ENCODE measurements around the gene LGR5.
"Not testable (repeated sequence)": the region's sequence is repeated elsewhere in the genome, so short reads cannot be mapped to it uniquely, and the experiment has no call there.

LGR5 gene

DNA sequence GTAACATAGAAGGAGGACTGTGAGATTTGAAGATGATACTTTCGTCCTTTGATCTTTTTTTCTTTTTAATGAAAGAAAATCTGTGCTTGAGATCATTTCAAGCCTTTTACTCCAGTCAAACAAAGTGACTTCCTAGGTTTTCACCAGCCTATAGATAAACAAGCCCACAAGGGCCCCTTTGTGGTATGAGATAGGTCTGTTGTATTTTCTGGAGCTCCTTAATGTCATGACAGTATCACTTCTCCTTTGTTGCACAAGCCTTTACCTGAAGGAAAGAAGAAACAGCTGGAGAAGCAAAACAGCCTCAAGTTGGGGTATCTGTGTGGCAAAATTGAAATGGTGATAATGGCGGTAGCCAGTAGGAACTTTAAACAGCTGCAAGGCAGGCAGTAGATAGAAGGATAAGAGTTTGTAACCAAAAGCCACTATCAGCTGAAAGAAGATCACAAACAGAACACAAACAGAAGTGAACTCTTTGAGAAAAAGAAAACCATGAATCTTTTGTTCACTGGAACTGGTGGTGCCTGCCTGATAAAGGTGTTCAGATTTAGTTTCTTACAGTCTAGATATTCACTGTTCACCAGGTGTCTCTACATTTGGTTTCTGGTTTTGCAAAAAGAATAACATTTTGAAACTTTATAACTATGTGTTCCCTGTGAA is 96.8 kb downstream of the LGR5 start:
- H3K36me3 ChIP-seq, result no peaks in the 10 kb centered on the region
- no peak overlapping the region for H3K4me2 ChIP-seq
- no peaks in the 10 kb centered on the region for H3K4me1 ChIP-seq
- H3K4me3 ChIP-seq, result no peak overlapping the region
- no peak overlapping the region for H3K9ac ChIP-seq
- no peaks in the 10 kb centered on the region for H3K9me3 ChIP-seq
- H3K27ac ChIP-seq, result no peak overlapping the region
- no peak for TF ChIP-seq Cebpa-rat (IDR thresholded peaks at IDR 0.05)
- H3K27me3 ChIP-seq, result no peaks in the 10 kb centered on the region
- H4K20me1 ChIP-seq, result no peaks in the 10 kb centered on the region

DNA sequence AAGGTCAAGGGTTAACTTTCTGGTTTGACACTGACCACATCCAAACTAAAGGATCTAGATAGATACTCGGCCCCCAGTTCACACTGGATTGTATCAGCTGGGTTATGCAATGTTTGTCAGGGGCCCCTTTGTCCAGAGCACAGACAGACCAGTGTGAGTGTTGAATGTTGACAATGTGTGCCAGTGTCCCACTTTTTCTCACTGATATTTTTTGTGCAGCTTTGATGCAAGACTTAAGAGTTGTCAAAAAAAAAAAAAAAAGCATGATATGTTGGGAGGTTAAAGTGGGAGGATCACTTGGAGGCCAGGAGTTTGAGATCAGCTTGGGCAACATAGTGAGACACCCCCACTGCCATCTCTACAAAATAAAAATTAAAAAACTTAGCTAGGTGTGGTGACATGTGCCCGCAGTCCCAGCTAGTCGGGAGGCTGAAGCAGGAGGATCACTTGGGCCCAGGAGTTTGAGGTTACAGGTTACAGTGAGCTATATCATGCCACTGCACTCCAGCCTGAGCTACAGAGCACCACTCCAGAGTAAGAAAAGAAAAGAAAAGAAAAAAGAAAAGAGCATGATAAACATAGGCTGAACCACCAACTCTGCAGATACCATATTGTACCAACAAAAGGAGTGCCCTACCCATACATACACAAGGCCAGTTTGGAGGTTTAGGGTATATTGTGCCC is 97.5 kb downstream of the LGR5 start:
- Histone ChIP-seq H3K9ac (no peak overlapping the region), H4K20me1 (no peaks in the 10 kb centered on the region), H3K36me3 (no peaks in the 10 kb centered on the region), H3K4me3 (no peak overlapping the region), H3K27me3 (no peaks in the 10 kb centered on the region), H3K27ac (no peak overlapping the region), H3K9me3 (no peaks in the 10 kb centered on the region), H3K4me2 (no peak overlapping the region), H3K4me1 (no peaks in the 10 kb centered on the region)
- no peak for TF ChIP-seq Cebpa-rat (IDR thresholded peaks at IDR 0.05)

DNA sequence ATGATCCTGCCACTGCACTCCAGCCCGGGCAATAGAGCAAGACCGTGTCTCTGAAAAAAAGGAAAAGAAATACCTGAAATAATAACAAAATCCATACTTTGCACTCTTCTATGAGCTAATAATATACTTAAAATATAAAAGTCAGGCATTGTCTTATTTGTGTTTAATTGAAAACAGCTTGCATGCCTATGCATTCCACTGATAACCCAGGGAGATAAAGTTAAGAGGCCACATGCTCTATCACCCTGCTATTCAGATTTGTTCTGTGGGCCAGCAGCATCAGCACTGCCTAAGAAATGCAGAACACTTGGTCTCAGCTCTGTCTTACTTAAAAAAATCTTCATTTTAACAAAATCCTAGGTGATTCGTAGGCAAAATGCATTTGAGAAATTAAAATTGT is 99.2 kb downstream of the LGR5 start:
- no peak for TF ChIP-seq Cebpa-rat (IDR thresholded peaks at IDR 0.05)
- Histone ChIP-seq H3K27ac (no peak overlapping the region), H4K20me1 (no peaks in the 10 kb centered on the region), H3K4me3 (no peak overlapping the region), H3K4me1 (no peaks in the 10 kb centered on the region), H3K9me3 (no peaks in the 10 kb centered on the region), H3K27me3 (no peaks in the 10 kb centered on the region), H3K36me3 (no peaks in the 10 kb centered on the region), H3K9ac (no peak overlapping the region), H3K4me2 (no peak overlapping the region)

DNA sequence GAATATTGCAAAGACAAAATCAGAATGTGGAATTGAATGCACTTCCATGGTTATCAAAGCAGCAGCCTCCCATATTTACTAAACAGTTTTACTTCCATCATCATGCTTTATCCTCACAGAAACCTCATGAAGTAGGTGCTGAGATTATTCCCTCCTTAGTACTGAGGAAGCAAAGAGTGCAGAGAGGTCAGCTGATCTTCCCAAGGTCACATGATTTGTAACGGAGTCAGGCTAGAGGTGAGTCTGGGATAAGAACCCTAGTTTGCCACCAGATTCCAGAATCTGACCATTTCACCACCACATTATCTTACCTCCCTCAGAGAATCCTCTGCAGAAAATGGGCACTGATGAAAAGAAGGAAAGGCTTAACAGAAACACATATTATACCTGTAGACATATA is 102.0 kb downstream of the LGR5 start:
- Histone ChIP-seq H4K20me1 (no peaks in the 10 kb centered on the region), H3K9ac (no peak overlapping the region), H3K4me2 (no peak overlapping the region), H3K36me3 (no peaks in the 10 kb centered on the region), H3K27me3 (no peaks in the 10 kb centered on the region), H3K27ac (no peak overlapping the region), H3K4me1 (no peaks in the 10 kb centered on the region), H3K4me3 (no peak overlapping the region), H3K9me3 (no peaks in the 10 kb centered on the region)
- no peak for TF ChIP-seq Cebpa-rat (IDR thresholded peaks at IDR 0.05)

DNA sequence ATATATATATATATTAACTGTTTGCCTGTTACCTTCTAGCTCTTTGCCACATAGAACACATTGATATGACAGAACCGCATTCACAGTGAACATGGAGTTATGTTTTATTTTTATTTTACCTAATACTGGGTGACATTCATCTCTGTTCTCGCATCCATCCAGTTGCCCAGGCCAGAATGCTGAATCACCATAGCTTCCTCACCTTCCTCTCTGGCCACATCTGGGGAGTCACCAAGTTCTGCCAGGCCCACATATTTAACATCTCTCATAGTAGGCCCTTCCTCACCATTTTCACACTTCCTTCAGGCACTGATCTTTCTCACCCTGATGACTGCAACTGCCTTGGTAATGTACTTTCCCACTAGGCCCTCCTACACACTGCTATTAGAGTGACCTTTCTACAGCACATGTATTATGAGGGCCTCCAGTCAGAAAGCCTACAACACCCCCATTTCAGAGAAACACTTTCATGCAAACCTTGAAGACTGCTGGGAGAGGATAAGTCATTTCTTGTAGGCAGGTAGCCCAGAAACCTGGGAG is 106.8 kb downstream of the LGR5 start:
- H3K9ac ChIP-seq, result no peak overlapping the region
- H3K27me3 ChIP-seq, result no peaks in the 10 kb centered on the region
- H4K20me1 ChIP-seq, result no peaks in the 10 kb centered on the region
- H3K4me3 ChIP-seq, result no peak overlapping the region
- no peaks in the 10 kb centered on the region for H3K4me1 ChIP-seq
- no peaks in the 10 kb centered on the region for H3K36me3 ChIP-seq
- no peaks in the 10 kb centered on the region for H3K9me3 ChIP-seq
- no peak overlapping the region for H3K27ac ChIP-seq
- H3K4me2 ChIP-seq, result no peak overlapping the region
- TF ChIP-seq Cebpa-rat (IDR thresholded peaks at IDR 0.05), result no peak

DNA sequence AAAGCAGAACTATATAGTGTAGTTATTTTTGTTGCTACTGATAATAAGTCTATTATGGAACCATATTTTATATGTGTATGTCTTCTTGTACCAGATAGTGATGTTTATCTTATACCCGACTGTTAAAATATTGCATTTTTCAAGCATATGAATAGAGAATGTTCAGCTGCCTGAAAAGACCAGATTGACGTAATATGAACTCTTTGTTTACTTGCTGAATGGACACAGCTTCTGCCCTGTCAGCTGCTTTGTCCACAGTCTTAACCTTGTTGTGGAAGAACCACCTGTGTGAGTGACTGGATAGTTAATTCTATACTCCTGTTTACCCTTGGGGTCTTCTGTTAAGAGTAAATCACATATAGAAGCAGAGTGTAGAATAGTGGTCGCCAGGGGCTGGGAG is 109.3 kb downstream of the LGR5 start:
- Histone ChIP-seq H3K27ac (no peak overlapping the region), H3K4me3 (no peak overlapping the region), H3K27me3 (no peaks in the 10 kb centered on the region), H3K9ac (no peak overlapping the region), H4K20me1 (no peaks in the 10 kb centered on the region), H3K36me3 (no peaks in the 10 kb centered on the region), H3K4me1 (no peaks in the 10 kb centered on the region), H3K9me3 (no peaks in the 10 kb centered on the region), H3K4me2 (no peak overlapping the region)
- no peak for TF ChIP-seq Cebpa-rat (IDR thresholded peaks at IDR 0.05)

DNA sequence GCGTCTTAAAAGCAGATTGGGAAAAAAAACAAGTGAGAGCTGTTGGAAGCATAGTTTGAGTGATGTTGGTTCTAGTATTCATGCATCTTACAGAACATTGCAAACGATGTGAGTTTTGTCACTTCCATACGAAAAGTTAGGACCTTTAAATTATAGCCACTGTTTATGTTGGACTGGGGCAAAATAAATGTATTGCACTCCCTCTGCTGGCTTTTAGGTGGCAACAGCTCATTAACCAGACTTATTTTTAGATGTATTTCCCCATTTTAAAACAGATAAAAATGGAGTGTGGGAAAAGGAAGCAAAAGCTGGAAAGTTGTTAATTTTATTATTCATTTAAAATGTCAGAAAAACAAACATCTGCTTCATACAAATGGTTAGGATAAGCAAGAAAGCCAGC is 111.9 kb downstream of the LGR5 start:
- H3K9me3 ChIP-seq, result no peaks in the 10 kb centered on the region
- no peak for TF ChIP-seq Cebpa-rat (IDR thresholded peaks at IDR 0.05)
- H3K4me1 ChIP-seq, result no peaks in the 10 kb centered on the region
- no peak overlapping the region for H3K9ac ChIP-seq
- H4K20me1 ChIP-seq, result no peaks in the 10 kb centered on the region
- H3K27ac ChIP-seq, result no peak overlapping the region
- H3K4me3 ChIP-seq, result no peak overlapping the region
- no peak overlapping the region for H3K4me2 ChIP-seq
- no peaks in the 10 kb centered on the region for H3K27me3 ChIP-seq
- H3K36me3 ChIP-seq, result no peaks in the 10 kb centered on the region

DNA sequence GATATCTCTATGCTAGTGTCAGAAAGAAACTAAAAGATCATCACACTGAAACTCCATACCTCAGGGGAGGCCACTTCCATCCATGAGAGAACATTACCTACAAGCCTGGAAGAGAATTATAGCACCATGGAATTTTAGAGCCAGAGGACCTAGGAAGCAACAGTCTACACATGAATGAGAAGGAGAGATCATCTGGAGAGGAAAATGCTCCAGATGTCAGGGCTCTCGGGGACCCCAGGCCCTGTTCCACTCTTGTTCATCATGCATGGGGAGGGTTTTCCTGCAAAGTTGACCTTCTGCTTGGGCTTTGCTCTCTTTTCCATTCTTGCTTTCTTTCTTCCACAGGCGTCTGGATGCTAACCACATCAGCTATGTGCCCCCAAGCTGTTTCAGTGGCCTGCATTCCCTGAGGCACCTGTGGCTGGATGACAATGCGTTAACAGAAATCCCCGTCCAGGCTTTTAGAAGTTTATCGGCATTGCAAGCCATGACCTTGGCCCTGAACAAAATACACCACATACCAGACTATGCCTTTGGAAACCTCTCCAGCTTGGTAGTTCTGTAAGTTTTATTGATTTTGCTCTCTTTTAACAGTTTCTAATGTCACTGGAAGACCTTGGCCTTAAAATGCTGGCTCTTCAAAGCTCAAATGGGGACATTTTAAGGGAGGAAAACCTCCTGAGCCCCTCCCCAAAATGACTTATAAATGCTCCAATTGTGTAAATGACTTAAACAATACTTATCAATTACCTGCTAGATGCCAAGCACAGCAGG is 113.3 kb downstream of the LGR5 start:
- TF ChIP-seq Cebpa-rat (IDR thresholded peaks at IDR 0.05), result no peak
- H3K9me3 ChIP-seq, result no peaks in the 10 kb centered on the region
- no peak overlapping the region for H3K4me2 ChIP-seq
- no peaks in the 10 kb centered on the region for H4K20me1 ChIP-seq
- no peak overlapping the region for H3K9ac ChIP-seq
- H3K4me1 ChIP-seq, result no peaks in the 10 kb centered on the region
- H3K27me3 ChIP-seq, result no peaks in the 10 kb centered on the region
- H3K36me3 ChIP-seq, result no peaks in the 10 kb centered on the region
- H3K4me3 ChIP-seq, result no peak overlapping the region
- no peak overlapping the region for H3K27ac ChIP-seq

DNA sequence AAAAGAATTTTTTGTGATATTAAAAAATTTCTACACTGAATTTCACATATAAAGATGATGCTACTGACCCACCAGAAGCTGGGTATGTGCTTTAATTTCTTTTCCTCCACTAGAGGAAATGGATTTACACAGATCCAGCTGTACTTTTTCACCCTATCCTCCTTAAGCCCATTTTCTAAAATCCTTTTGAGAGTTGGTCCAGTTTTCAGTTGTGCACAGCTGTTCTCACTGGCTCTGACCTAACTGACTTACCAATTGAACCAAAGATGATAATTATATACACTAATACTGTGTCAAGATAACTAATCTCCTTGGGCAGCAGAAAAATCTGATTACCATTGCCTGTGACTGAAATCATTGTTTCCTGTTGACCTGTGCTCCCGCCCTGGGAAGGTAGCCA is 115.6 kb downstream of the LGR5 start:
- no peak overlapping the region for H3K9ac ChIP-seq
- no peak overlapping the region for H3K27ac ChIP-seq
- H3K27me3 ChIP-seq, result no peaks in the 10 kb centered on the region
- TF ChIP-seq Cebpa-rat (IDR thresholded peaks at IDR 0.05), result no peak
- no peaks in the 10 kb centered on the region for H4K20me1 ChIP-seq
- no peaks in the 10 kb centered on the region for H3K36me3 ChIP-seq
- H3K4me3 ChIP-seq, result no peak overlapping the region
- no peaks in the 10 kb centered on the region for H3K4me1 ChIP-seq
- H3K9me3 ChIP-seq, result no peaks in the 10 kb centered on the region
- no peak overlapping the region for H3K4me2 ChIP-seq

DNA sequence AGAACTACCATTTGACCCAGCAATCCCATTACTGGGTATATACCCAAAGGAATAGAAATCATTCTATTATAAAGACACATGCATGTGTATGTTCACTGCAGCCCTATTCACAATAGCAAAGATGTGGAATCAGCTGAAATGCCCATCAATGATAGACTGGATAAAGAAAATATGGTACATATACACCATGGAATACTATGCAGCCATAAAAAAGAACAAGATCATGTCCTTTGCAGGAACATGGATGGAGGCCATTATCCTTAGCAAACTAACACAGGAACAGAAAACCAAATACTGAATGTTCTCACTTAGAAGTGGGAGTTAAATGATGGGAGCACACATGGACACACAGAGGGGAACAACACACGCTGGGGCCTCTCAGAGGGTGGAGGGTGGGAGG is 116.2 kb downstream of the LGR5 start:
- H3K27ac ChIP-seq, H4K20me1 ChIP-seq, H3K36me3 ChIP-seq, H3K4me1 ChIP-seq, H3K4me3 ChIP-seq, H3K9me3 ChIP-seq, H3K9ac ChIP-seq, H3K4me2 ChIP-seq, H3K27me3 ChIP-seq: not testable (repeated sequence)
